ENCODE data around the gene ARHGDIA. TPM values are rescaled to one million over a fixed set of nuclear protein-coding genes. Genes with fewer than 3 reads are reported as not detected.

The ARHGDIA gene
- total RNA-seq, 1 experiment from 2014 or later: 201 TPM

- no peaks in the 10 kb centered on the region for H3K36me3 ChIP-seq (ENCODE audit: low read depth, low read length)
- ChIA-PET POLR2A (ENCODE audit: unreplicated experiment) (no interaction called here), CTCF (no interaction called here)
- H3K9me2 ChIP-seq (replicated peaks; ENCODE audit: low read length): no peaks in the 10 kb centered on the region
- H3K79me2 ChIP-seq (ENCODE audit: low read length): no peaks in the 10 kb centered on the region
- H3K4me1 ChIP-seq (ENCODE audit: insufficient read depth, low read length): peaks cover 14% of the 10 kb centered on the region
- no peak for DNase-seq
- H3F3A ChIP-seq (ENCODE audit: low read length, unreplicated experiment): no peaks in the 10 kb centered on the region
- BruUV-seq (replicated peaks): no TSS peak
- no peaks in the 10 kb centered on the region for H4K20me1 ChIP-seq (ENCODE audit: low read length)
- no peaks in the 10 kb centered on the region for H3K9me3 ChIP-seq (ENCODE audit: low read length)
- no peak overlapping the region for H2AFZ ChIP-seq (ENCODE audit: low read length)
- H3K4me2 ChIP-seq (ENCODE audit: low read length): no peak overlapping the region
- no peaks in the 10 kb centered on the region for H3K27me3 ChIP-seq (ENCODE audit: low read length)
- H3K27ac ChIP-seq (ENCODE audit: low read length): no peak overlapping the region
- no peak overlapping the region for H3K9ac ChIP-seq (ENCODE audit: low read length)
- intact Hi-C loops (cut with micrococcal nuclease): no loop called here
- no peak for TF ChIP-seq EZH2phosphoT487 (IDR thresholded peaks at IDR 0.05; ENCODE audit: borderline replicate concordance, low read length)
- TF ChIP-seq CTCF (conservative IDR thresholded peaks at IDR 0.05; ENCODE audit: low read depth, low read length): no peak
- TF ChIP-seq EZH2 (IDR thresholded peaks at IDR 0.05; ENCODE audit: low read length, unreplicated experiment): no peak
- H3K4me3 ChIP-seq (ENCODE audit: low read length): no peak overlapping the region
- no peak for ATAC-seq
These were observed 53.4 kb downstream of the ARHGDIA start for GRCh38 chr17:81817758-81818147.

Other genes starting within 250 kb of the ARHGDIA start
- gene NPLOC4, start 234.2 kb downstream of the ARHGDIA start, total RNA-seq (2014; rRNA removed): 109 and 133 TPM in 2 replicates
- gene TSPAN10, start 234.1 kb downstream of the ARHGDIA start, total RNA-seq (2014; rRNA removed): 3.5 and 3.9 TPM in 2 replicates
- gene PDE6G, start 214.8 kb downstream of the ARHGDIA start, total RNA-seq (2014; rRNA removed): 3.0 TPM in 1 of 2 replicates, not detected in the other
- gene OXLD1, start 204.7 kb downstream of the ARHGDIA start, total RNA-seq (2014; rRNA removed): 46.7 and 68.9 TPM in 2 replicates
- 49.9 and 71.0 TPM in 2 replicates for gene CCDC137, start 204.6 kb downstream of the ARHGDIA start, total RNA-seq (2014; rRNA removed)
- gene ARL16, start 187.5 kb downstream of the ARHGDIA start, total RNA-seq (2014; rRNA removed): 52.6 and 68.8 TPM in 2 replicates
- 177 and 194 TPM in 2 replicates for gene HGS, start 187.3 kb downstream of the ARHGDIA start, total RNA-seq (2014; rRNA removed)
- gene MRPL12, start 168.0 kb downstream of the ARHGDIA start, total RNA-seq (2014; rRNA removed): 100 and 108 TPM in 2 replicates
- 113 and 117 TPM in 2 replicates for gene SLC25A10, start 159.1 kb downstream of the ARHGDIA start, total RNA-seq (2014; rRNA removed)
- 0.11 TPM in 1 of 2 replicates, not detected in the other for gene GCGR, start 67.2 kb downstream of the ARHGDIA start, total RNA-seq (2014; rRNA removed)
- 73.4 and 90.9 TPM in 2 replicates for gene MCRIP1, start 38.0 kb downstream of the ARHGDIA start, total RNA-seq (2014; rRNA removed)
- not detected in 2 replicates for gene PPP1R27, start 36.3 kb downstream of the ARHGDIA start, total RNA-seq (2014; rRNA removed)
- gene P4HB, start 10.8 kb downstream of the ARHGDIA start, total RNA-seq (2014; rRNA removed): 969 and 1,089 TPM in 2 replicates
- gene ALYREF, start 20.2 kb upstream of the ARHGDIA start, total RNA-seq (2014; rRNA removed): 496 and 633 TPM in 2 replicates
- gene ANAPC11, start 20.4 kb upstream of the ARHGDIA start, total RNA-seq (2014; rRNA removed): 243 and 268 TPM in 2 replicates
- gene NPB, start 30.9 kb upstream of the ARHGDIA start, total RNA-seq (2014; rRNA removed): 0.07 and 0.17 TPM in 2 replicates
- gene PCYT2, start 40.1 kb upstream of the ARHGDIA start, total RNA-seq (2014; rRNA removed): 33.3 and 42.7 TPM in 2 replicates
- 51.6 and 70.8 TPM in 2 replicates for gene SIRT7, start 46.8 kb upstream of the ARHGDIA start, total RNA-seq (2014; rRNA removed)
- 22.9 and 37.5 TPM in 2 replicates for gene MAFG, start 56.4 kb upstream of the ARHGDIA start, total RNA-seq (2014; rRNA removed)
- gene PYCR1, start 66.0 kb upstream of the ARHGDIA start, total RNA-seq (2014; rRNA removed): 144 and 169 TPM in 2 replicates
- gene MYADML2, start 75.9 kb upstream of the ARHGDIA start, total RNA-seq (2014; rRNA removed): not detected in 2 replicates
- gene NOTUM, start 89.8 kb upstream of the ARHGDIA start, total RNA-seq (2014; rRNA removed): 0.75 TPM in 1 of 2 replicates, not detected in the other
- 31.5 and 48.2 TPM in 2 replicates for gene ASPSCR1, start 106.3 kb upstream of the ARHGDIA start, total RNA-seq (2014; rRNA removed)
- 344 and 390 TPM in 2 replicates for gene CENPX, start 151.5 kb upstream of the ARHGDIA start, total RNA-seq (2014; rRNA removed)
- gene LRRC45, start 152.0 kb upstream of the ARHGDIA start, total RNA-seq (2014; rRNA removed): 71.5 and 90.0 TPM in 2 replicates
- 46.8 and 52.2 TPM in 2 replicates for gene RAC3, start 160.3 kb upstream of the ARHGDIA start, total RNA-seq (2014; rRNA removed)
- gene DCXR, start 166.4 kb upstream of the ARHGDIA start, total RNA-seq (2014; rRNA removed): 135 and 142 TPM in 2 replicates
- 46.7 and 46.8 TPM in 2 replicates for gene RFNG, start 180.5 kb upstream of the ARHGDIA start, total RNA-seq (2014; rRNA removed)
- 240 and 287 TPM in 2 replicates for gene GPS1, start 180.6 kb upstream of the ARHGDIA start, total RNA-seq (2014; rRNA removed)
- gene DUS1L, start 194.5 kb upstream of the ARHGDIA start, total RNA-seq (2014; rRNA removed): 205 and 262 TPM in 2 replicates
- 269 and 364 TPM in 2 replicates for gene FASN, start 226.9 kb upstream of the ARHGDIA start, total RNA-seq (2014; rRNA removed)

All from PC-3 (cell line).